Left ventricle myocardium inferior (tissue), 1 donor: ENCODE measurements around the gene BBOX1. TPM values are rescaled to one million over a fixed set of nuclear protein-coding genes. Genes with fewer than 3 reads are reported as not detected.

Experiments used
- DNase-seq: peaks from one replicate; pipeline ENCODE4 v3.0.0-alpha.2; 2020
- H3K27ac ChIP-seq: fragments of 200-600 bp; replicated peaks from 2 replicates; pipeline ENCODE4 v1.8.0; 2021
- H3K27me3 ChIP-seq: fragments of 200-600 bp; 2 replicates; pipeline ENCODE4 v1.8.0; 2021; ENCODE audit warnings: low read depth
- H3K36me3 ChIP-seq: fragments of 200-600 bp; 2 replicates; pipeline ENCODE4 v1.8.0; 2021
- H3K4me1 ChIP-seq: fragments of 200-600 bp; 2 replicates; pipeline ENCODE4 v1.8.0; 2021
- H3K4me3 ChIP-seq: fragments of 200-600 bp; 2 replicates; pipeline ENCODE4 v1.8.0; 2021; ENCODE audit warnings: mild to moderate bottlenecking, moderate library complexity
- H3K9me3 ChIP-seq: fragments of 200-600 bp; replicated peaks from 2 replicates; pipeline ENCODE4 v1.8.0; 2021
- intact Hi-C: fragments of 100-400 bp; cut with micrococcal nuclease; formaldehyde crosslinking; loops from one replicate; pipeline ENCODE4 v1.11.0; 2022
- total RNA-seq: library from RNA; stranded (reverse); fragmentation: NEBNext Ultra II Directional; extraction: Animal tissue kit (Norgen Biotek cat#: 25700); gene quantifications from one replicate; pipeline ENCODE4 v1.2.1, GENCODE V29; 2021
- TF ChIP-seq, protein P1 (sequence below): fragments of 200-600 bp; IDR thresholded peaks from 2 replicates; pipeline ENCODE4 v1.8.0; 2021; ENCODE audit warnings: antibody characterized with exemption, mild to moderate bottlenecking, borderline replicate concordance
- donor health status: DM: no; HTN: yes; CAD: no; lungs with severe emphysema.

Gene BBOX1
- total RNA-seq, 1 donor from 2014 or later: not detected

DNA sequence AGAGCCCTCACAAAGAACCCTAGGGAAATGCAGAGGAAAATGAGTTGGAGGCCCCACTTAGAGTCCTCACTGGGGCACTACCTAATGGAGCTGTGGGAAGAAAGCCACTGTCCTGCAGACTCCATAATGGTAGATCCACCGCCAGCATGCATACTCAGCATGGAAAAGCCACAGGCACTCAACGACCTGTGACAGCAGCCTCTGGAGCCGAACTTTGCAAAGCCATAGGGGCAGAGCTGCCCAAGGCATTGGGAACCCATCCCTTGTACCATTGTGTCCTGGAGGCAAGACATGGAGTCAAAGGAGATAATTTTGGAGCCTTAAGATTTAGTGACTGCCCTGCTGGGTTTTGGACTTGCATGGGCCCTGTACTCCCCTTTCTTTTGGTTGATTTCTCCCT lies 18.8 kb downstream of the BBOX1 start:
- TF ChIP-seq, protein P1, sequence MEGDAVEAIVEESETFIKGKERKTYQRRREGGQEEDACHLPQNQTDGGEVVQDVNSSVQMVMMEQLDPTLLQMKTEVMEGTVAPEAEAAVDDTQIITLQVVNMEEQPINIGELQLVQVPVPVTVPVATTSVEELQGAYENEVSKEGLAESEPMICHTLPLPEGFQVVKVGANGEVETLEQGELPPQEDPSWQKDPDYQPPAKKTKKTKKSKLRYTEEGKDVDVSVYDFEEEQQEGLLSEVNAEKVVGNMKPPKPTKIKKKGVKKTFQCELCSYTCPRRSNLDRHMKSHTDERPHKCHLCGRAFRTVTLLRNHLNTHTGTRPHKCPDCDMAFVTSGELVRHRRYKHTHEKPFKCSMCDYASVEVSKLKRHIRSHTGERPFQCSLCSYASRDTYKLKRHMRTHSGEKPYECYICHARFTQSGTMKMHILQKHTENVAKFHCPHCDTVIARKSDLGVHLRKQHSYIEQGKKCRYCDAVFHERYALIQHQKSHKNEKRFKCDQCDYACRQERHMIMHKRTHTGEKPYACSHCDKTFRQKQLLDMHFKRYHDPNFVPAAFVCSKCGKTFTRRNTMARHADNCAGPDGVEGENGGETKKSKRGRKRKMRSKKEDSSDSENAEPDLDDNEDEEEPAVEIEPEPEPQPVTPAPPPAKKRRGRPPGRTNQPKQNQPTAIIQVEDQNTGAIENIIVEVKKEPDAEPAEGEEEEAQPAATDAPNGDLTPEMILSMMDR: no peak
- intact Hi-C loops: no loop called here
- no peak for DNase-seq
- H3K9me3 ChIP-seq: peaks cover 18% of the 10 kb centered on the region
- no peak overlapping the region for H3K4me3 ChIP-seq
- H3K36me3 ChIP-seq: no peaks in the 10 kb centered on the region
- no peaks in the 10 kb centered on the region for H3K27me3 ChIP-seq
- no peaks in the 10 kb centered on the region for H3K4me1 ChIP-seq
- H3K27ac ChIP-seq: no peak overlapping the region

DNA sequence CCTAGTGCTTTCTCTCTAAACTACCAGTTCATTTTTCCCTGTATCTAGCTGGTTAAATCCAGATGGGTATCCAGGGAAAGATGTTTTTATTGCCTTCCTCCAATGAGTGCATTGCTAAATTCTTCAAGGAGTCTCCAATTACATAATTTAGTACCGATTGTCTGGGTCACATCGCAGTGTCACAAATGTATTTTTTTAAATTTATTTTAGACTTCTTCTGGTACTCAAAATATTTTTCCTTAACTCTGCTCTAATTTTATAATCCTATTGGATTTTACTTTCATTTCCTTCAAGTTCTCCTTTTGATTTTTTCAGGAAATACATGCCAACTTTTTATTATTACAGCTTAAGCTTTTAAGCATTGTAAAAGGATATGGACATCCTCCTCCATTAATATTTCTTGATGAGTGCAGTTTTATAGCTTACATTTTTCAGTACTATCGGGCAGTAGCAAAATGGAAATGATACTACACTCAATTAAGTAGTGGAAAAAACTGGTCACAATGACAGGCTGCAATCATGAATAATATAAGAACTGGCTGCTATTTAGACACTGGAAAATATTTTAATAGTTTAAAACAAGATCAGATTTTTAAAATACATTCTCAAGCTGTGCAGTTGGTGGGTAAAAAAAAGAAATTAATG lies 20.3 kb downstream of the BBOX1 start:
- peaks cover 18% of the 10 kb centered on the region for H3K9me3 ChIP-seq
- H3K4me1 ChIP-seq: no peaks in the 10 kb centered on the region

DNA sequence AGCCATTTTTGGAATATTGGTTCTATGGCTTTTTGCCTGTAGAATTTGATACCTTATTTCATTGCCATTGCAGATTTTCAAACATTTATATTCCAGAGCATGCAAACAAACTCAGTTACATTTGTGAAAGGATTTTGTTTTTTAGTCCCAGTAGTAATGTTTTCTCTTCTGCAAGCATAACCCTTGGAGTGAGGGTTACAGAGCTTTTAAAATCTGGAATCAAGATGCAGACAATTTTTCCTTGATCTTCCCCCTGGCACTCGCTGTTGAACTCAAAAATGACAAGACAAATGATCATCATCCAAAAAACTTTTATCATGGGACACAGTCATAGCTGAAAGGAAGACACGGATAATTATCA lies 20.8 kb downstream of the BBOX1 start:
- Histone ChIP-seq H3K27ac (no peak overlapping the region), H3K27me3 (no peaks in the 10 kb centered on the region), H3K4me1 (no peaks in the 10 kb centered on the region), H3K36me3 (no peaks in the 10 kb centered on the region), H3K4me3 (no peak overlapping the region), H3K9me3 (peaks cover 18% of the 10 kb centered on the region)
- TF ChIP-seq, protein P1: no peak
- intact Hi-C loops: no loop called here
- no peak for DNase-seq

More for the DNA sequence above, 20.3 kb downstream of the BBOX1 start:
- TF ChIP-seq, protein P1: no peak
- Histone ChIP-seq H3K27me3 (no peaks in the 10 kb centered on the region), H3K27ac (no peak overlapping the region), H3K4me3 (no peak overlapping the region), H3K36me3 (no peaks in the 10 kb centered on the region)
- intact Hi-C loops: no loop called here
- no peak for DNase-seq

DNA sequence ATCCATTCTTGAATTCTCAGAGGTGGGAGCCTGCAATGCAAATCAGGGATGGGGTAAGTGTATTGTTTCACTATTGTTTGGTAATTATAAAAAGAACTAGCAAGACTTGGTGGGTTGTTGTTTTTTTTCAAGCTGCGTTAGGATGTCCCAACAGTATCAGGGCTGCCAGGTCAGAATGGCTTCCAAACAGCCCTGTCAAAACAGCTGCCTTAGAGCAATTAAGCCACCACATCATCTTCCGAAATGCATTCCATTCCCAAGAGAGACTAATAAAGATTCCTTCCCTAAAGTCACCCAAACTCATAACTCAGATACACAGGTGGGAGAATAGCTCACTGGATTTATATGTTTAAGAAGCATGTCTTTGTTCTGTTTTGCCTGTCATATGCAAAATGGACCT lies 23.5 kb downstream of the BBOX1 start:
- no peak for DNase-seq
- TF ChIP-seq, protein P1: no peak
- Histone ChIP-seq H3K36me3 (no peaks in the 10 kb centered on the region), H3K4me3 (no peak overlapping the region), H3K27ac (no peak overlapping the region), H3K4me1 (no peaks in the 10 kb centered on the region), H3K9me3 (peaks cover 5% of the 10 kb centered on the region), H3K27me3 (no peaks in the 10 kb centered on the region)
- intact Hi-C loops: no loop called here

DNA sequence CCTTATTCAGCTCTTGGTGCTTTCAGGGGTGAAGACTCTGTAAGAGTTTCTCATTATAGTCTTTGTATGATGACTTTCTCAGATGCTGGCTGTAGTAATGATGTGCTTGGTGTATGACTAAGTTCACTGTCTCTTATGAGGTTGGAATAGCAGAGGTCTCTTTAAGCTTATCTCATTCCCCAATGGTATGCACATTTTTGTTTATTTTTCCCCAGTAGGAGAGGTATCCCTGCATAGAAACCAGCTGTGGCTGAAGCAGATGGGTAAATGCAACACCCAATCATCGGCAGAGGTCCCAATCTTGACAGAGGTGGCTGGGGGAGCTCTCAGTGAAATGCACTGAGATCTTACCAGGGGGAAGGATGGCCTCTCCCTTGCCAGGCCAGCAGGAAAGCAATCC lies 34.6 kb downstream of the BBOX1 start:
- TF ChIP-seq, protein P1: no peak
- DNase-seq: no peak
- intact Hi-C loops: no loop called here
- no peaks in the 10 kb centered on the region for H3K27me3 ChIP-seq
- no peaks in the 10 kb centered on the region for H3K4me1 ChIP-seq
- H3K4me3 ChIP-seq: no peak overlapping the region
- no peak overlapping the region for H3K27ac ChIP-seq
- H3K9me3 ChIP-seq: peaks cover 9% of the 10 kb centered on the region
- no peaks in the 10 kb centered on the region for H3K36me3 ChIP-seq
